HEK293 (cell line): ENCODE measurements around the gene TNRC6A.

ENCODE experiments used
- CTCF ChIA-PET: fragments of 350-600 bp; formaldehyde crosslinking; extraction: SDS; loops from one replicate; lab custom pipeline; 2021; ENCODE audit warnings: antibody characterized with exemption; lab: Yijun Ruan, JAX
- POLR2A ChIA-PET: fragments of 300-600 bp; formaldehyde crosslinking; extraction: SDS; loops from one replicate; lab custom pipeline; 2020; ENCODE audit warnings: antibody characterized with exemption, inconsistent platforms; lab: Yijun Ruan, JAX
- H3K27ac ChIP-seq: fragments of 200-500 bp; sonication (Bioruptor generic); 2 replicates; pipeline ENCODE4 v1.5.1; 2014; ENCODE audit warnings: low read depth, low read length, control low read depth, inconsistent platforms; ENCODE audit errors: extremely low read depth
- H3K36me3 ChIP-seq, 2 experiments: fragments of 200-500 bp in 1 of 2; sonication (Bioruptor generic) in 1 of 2; 1 replicate in 1 of 2; 2 replicates in 1 of 2; pipeline ENCODE4 v1.5.1; 2014 to 2017; ENCODE audit warnings: inconsistent platforms in 2 of 2, low read length in 2 of 2; ENCODE audit not compliant: control insufficient read depth in 2 of 2, insufficient read depth in 1 of 2
- H3K4me1 ChIP-seq: fragments of 200-500 bp; sonication (Bioruptor generic); 2 replicates; pipeline ENCODE4 v1.5.1; 2014; ENCODE audit warnings: mild to moderate bottlenecking, low read length, inconsistent platforms; ENCODE audit not compliant: control insufficient read depth, insufficient read depth
- H3K4me3 ChIP-seq: 2 replicates; pipeline ENCODE4 v1.5.1; 2011; ENCODE audit warnings: low read depth, mild to moderate bottlenecking, control low read depth, low read length, moderate library complexity
- H3K9me3 ChIP-seq: fragments of 200-500 bp; sonication (Bioruptor generic); 2 replicates; pipeline ENCODE4 v1.5.1; 2014; ENCODE audit warnings: low read depth, low read length, inconsistent platforms; ENCODE audit not compliant: control insufficient read depth, insufficient read depth
- KLF1 ChIP-seq: fragments of 450-650 bp; formaldehyde crosslinking; IDR thresholded peaks from 2 replicates; pipeline ENCODE4 v1.5.1; 2016; ENCODE audit warnings: missing biosample characterization, missing genetic modification characterization
- PRDM1 ChIP-seq: fragments of 450-650 bp; formaldehyde crosslinking; IDR thresholded peaks from 2 replicates; pipeline ENCODE4; 2016; ENCODE audit warnings: missing biosample characterization, missing genetic modification characterization
- SETDB1 ChIP-seq: IDR thresholded peaks from one replicate; pipeline ENCODE4 v1.6.1; 2017; ENCODE audit warnings: mild to moderate bottlenecking, low read length, moderate library complexity, mixed read lengths; ENCODE audit not compliant: insufficient read length
- ZBTB8A ChIP-seq: fragments of 450-650 bp; formaldehyde crosslinking; IDR thresholded peaks from 2 replicates; pipeline ENCODE4 v1.5.1; 2016; ENCODE audit warnings: missing biosample characterization, missing genetic modification characterization
- ZNF133 ChIP-seq: fragments of 450-650 bp; formaldehyde crosslinking; IDR thresholded peaks from 2 replicates; pipeline ENCODE4 v1.5.1; 2016; ENCODE audit warnings: missing biosample characterization, missing genetic modification characterization
- ZNF157 ChIP-seq: fragments of 450-650 bp; formaldehyde crosslinking; IDR thresholded peaks from 2 replicates; pipeline ENCODE4 v1.5.1; 2016; ENCODE audit warnings: missing biosample characterization, missing genetic modification characterization
- ZNF473 ChIP-seq: fragments of 450-650 bp; formaldehyde crosslinking; IDR thresholded peaks from 2 replicates; pipeline ENCODE4 v1.5.1; 2017; ENCODE audit warnings: missing biosample characterization, missing genetic modification characterization
- ZNF530 ChIP-seq: fragments of 450-650 bp; formaldehyde crosslinking; IDR thresholded peaks from 2 replicates; pipeline ENCODE4 v1.5.1; 2016; ENCODE audit warnings: low read depth, missing biosample characterization, missing genetic modification characterization
- ZNF747 ChIP-seq: fragments of 450-650 bp; formaldehyde crosslinking; IDR thresholded peaks from 2 replicates; pipeline ENCODE4 v1.5.1; 2016; ENCODE audit warnings: missing biosample characterization, missing genetic modification characterization
- TF ChIP-seq, protein P1 (sequence below): fragments of 450-650 bp; formaldehyde crosslinking; IDR thresholded peaks from 2 replicates; pipeline ENCODE4 v1.5.1; 2016; ENCODE audit warnings: missing biosample characterization, missing genetic modification characterization
- TF ChIP-seq, protein P2 (sequence below): fragments of 450-650 bp; formaldehyde crosslinking; IDR thresholded peaks from 2 replicates; pipeline ENCODE4 v1.5.1; 2016; ENCODE audit warnings: missing biosample characterization, missing genetic modification characterization
- TF ChIP-seq, protein P3 (sequence below): fragments of 450-650 bp; formaldehyde crosslinking; IDR thresholded peaks from 2 replicates; pipeline ENCODE4 v1.5.1; 2016; ENCODE audit warnings: missing biosample characterization, missing genetic modification characterization
- TF ChIP-seq, protein P4 (sequence below): fragments of 450-650 bp; formaldehyde crosslinking; IDR thresholded peaks from 2 replicates; pipeline ENCODE4 v1.5.1; 2016; ENCODE audit warnings: missing biosample characterization, missing genetic modification characterization

The TNRC6A gene

DNA sequence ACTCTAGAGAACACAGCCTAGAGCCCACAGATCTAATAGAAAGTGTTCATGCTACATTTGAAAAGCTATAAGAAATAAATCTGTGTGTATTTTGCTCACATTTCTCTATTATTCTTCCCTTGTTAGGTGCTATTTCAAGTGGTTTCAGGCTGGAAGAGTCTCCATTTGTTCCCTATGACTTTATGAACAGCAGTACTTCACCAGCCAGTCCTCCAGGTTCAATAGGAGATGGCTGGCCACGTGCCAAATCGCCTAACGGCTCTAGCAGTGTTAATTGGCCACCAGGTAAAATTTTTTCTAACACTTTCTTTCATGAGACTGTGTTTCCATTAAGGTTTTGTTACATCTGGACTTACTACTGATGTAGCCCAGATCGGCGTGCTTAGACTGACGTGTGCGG is 85.6 kb downstream of the TNRC6A start (continued):
- no peak for TF ChIP-seq SETDB1
- no peak for TF ChIP-seq ZNF747
- TF ChIP-seq, all 188 proteins: peak for 0

DNA sequence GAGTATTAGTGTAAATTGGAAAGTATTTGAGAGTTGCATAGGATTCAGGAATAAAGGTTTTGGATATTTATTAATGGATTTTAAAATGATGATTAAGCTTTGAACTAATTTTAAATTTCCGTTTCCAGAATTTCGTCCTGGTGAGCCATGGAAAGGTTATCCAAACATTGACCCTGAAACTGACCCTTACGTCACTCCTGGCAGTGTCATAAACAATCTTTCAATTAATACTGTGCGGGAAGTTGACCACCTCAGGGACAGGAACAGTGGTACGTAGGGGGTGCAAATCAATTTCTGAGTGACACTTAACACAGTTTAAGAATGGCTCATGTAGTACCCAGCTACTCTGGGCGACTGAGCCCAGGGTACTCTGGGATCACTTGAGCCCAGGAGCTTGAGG is 87.2 kb downstream of the TNRC6A start:
- TF ChIP-seq, protein P1, sequence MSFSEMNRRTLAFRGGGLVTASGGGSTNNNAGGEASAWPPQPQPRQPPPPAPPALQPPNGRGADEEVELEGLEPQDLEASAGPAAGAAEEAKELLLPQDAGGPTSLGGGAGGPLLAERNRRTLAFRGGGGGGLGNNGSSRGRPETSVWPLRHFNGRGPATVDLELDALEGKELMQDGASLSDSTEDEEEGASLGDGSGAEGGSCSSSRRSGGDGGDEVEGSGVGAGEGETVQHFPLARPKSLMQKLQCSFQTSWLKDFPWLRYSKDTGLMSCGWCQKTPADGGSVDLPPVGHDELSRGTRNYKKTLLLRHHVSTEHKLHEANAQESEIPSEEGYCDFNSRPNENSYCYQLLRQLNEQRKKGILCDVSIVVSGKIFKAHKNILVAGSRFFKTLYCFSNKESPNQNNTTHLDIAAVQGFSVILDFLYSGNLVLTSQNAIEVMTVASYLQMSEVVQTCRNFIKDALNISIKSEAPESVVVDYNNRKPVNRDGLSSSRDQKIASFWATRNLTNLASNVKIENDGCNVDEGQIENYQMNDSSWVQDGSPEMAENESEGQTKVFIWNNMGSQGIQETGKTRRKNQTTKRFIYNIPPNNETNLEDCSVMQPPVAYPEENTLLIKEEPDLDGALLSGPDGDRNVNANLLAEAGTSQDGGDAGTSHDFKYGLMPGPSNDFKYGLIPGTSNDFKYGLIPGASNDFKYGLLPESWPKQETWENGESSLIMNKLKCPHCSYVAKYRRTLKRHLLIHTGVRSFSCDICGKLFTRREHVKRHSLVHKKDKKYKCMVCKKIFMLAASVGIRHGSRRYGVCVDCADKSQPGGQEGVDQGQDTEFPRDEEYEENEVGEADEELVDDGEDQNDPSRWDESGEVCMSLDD (tag by site-specific recombination), result no peak
- TF ChIP-seq ZNF157 (no peak), KLF1 (tag by site-specific recombination) (no peak), ZNF530 (tag by site-specific recombination) (no peak), ZNF473 (no peak), ZBTB8A (tag by site-specific recombination) (no peak)
- TF ChIP-seq, protein P2, sequence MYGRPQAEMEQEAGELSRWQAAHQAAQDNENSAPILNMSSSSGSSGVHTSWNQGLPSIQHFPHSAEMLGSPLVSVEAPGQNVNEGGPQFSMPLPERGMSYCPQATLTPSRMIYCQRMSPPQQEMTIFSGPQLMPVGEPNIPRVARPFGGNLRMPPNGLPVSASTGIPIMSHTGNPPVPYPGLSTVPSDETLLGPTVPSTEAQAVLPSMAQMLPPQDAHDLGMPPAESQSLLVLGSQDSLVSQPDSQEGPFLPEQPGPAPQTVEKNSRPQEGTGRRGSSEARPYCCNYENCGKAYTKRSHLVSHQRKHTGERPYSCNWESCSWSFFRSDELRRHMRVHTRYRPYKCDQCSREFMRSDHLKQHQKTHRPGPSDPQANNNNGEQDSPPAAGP (tag by site-specific recombination), result no peak
- TF ChIP-seq, protein P3, sequence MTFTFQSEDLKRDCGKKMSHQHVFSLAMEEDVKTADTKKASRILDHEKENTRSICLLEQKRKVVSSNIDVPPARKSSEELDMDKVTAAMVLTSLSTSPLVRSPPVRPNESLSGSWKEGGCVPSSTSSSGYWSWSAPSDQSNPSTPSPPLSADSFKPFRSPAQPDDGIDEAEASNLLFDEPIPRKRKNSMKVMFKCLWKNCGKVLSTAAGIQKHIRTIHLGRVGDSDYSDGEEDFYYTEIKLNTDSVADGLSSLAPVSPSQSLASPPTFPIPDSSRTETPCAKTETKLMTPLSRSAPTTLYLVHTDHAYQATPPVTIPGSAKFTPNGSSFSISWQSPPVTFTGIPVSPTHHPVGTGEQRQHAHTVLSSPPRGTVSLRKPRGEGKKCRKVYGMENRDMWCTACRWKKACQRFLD (tag by site-specific recombination), result no peak
- peaks cover 40 to 97% of the 10 kb centered on the region in 2 experiments for H3K36me3 ChIP-seq
- ChIA-PET POLR2A (no interaction called here), CTCF (interaction anchor here (0.6 kb wide), 1 partner anchor 26 kb away, joined by 5 read pairs; no protein-coding TSS in a partner anchor)
- no peaks in the 10 kb centered on the region for H3K9me3 ChIP-seq
- no peak overlapping the region for H3K4me3 ChIP-seq
- H3K27ac ChIP-seq, result no peak overlapping the region
- no peaks in the 10 kb centered on the region for H3K4me1 ChIP-seq

DNA sequence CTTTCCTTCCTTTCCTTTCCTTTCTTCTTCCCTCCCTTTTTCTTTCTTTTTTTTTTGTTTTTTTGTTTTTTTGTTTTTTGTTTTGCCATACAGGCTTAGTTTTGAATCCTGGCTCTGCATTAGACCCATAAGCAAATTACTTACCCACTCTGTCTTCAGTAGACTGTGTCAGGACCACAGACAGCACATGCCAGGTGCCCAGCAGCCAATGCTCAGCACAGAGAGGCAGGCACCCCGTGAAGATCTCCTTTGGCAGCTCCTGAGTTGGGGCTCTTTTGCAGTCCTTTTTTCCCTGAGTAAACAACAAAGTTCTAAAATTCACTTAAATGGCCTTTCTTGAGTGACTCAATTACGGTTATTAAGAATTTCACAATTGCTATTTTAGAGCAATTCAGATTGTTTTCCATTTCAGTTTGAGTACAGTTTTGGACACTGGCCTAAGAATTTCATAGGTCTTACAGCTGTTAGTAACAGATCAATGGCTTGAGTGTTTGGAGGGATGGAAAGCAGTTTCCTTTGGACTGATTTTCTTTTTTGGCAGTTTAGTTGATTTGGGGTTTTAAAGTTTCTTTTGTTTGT is 90.1 kb downstream of the TNRC6A start:
- no peaks in the 10 kb centered on the region for H3K9me3 ChIP-seq
- ChIA-PET POLR2A (no interaction called here), CTCF (no interaction called here)
- H3K4me1 ChIP-seq, result no peaks in the 10 kb centered on the region
- no peak overlapping the region for H3K4me3 ChIP-seq
- peaks cover 23 to 96% of the 10 kb centered on the region in 2 experiments for H3K36me3 ChIP-seq
- TF ChIP-seq, protein P4, sequence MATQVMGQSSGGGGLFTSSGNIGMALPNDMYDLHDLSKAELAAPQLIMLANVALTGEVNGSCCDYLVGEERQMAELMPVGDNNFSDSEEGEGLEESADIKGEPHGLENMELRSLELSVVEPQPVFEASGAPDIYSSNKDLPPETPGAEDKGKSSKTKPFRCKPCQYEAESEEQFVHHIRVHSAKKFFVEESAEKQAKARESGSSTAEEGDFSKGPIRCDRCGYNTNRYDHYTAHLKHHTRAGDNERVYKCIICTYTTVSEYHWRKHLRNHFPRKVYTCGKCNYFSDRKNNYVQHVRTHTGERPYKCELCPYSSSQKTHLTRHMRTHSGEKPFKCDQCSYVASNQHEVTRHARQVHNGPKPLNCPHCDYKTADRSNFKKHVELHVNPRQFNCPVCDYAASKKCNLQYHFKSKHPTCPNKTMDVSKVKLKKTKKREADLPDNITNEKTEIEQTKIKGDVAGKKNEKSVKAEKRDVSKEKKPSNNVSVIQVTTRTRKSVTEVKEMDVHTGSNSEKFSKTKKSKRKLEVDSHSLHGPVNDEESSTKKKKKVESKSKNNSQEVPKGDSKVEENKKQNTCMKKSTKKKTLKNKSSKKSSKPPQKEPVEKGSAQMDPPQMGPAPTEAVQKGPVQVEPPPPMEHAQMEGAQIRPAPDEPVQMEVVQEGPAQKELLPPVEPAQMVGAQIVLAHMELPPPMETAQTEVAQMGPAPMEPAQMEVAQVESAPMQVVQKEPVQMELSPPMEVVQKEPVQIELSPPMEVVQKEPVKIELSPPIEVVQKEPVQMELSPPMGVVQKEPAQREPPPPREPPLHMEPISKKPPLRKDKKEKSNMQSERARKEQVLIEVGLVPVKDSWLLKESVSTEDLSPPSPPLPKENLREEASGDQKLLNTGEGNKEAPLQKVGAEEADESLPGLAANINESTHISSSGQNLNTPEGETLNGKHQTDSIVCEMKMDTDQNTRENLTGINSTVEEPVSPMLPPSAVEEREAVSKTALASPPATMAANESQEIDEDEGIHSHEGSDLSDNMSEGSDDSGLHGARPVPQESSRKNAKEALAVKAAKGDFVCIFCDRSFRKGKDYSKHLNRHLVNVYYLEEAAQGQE (tag by site-specific recombination), result peak; percentile 65; the same call in 1 of the 2 replicates
- TF ChIP-seq PRDM1 (tag by site-specific recombination) (0 out of 2 replicates have a peak, but pooled peaks have one; percentile 29), ZNF133 (tag by site-specific recombination) (no peak)
- H3K27ac ChIP-seq, result no peak overlapping the region
